Measurements from ENCODE around the gene TGFB2. TPM values are rescaled to one million over a fixed set of nuclear protein-coding genes. Genes with fewer than 3 reads are reported as not detected.

TGFB2 gene
- total RNA-seq, 1 donor from 2014 or later, result not detected

GRCh38 chr1:218390618-218391017 is 45.5 kb downstream of the TGFB2 start:
- H3K4me3 Mint-ChIP-seq (ENCODE audit: low read depth), result no peak overlapping the region
- no peaks in the 10 kb centered on the region for H3K9me3 Mint-ChIP-seq
- H3K27me3 Mint-ChIP-seq (ENCODE audit: low read depth), result peaks cover 22% of the 10 kb centered on the region
- H3K27ac Mint-ChIP-seq, result no peak overlapping the region
- no peak for DNase-seq (ENCODE audit: low spot score)
- no peaks in the 10 kb centered on the region for H3K4me1 Mint-ChIP-seq (ENCODE audit: low read depth)
- H3K36me3 Mint-ChIP-seq (ENCODE audit: low read depth), result no peaks in the 10 kb centered on the region
- intact Hi-C loops (cut with micrococcal nuclease), result no loop called here

- DNase-seq (ENCODE audit: low spot score), result no peak
- Mint-ChIP-seq H3K4me3 (ENCODE audit: low read depth) (no peak overlapping the region), H3K9me3 (no peaks in the 10 kb centered on the region), H3K27me3 (ENCODE audit: low read depth) (peaks cover 14% of the 10 kb centered on the region), H3K4me1 (ENCODE audit: low read depth) (no peaks in the 10 kb centered on the region), H3K36me3 (ENCODE audit: low read depth) (no peaks in the 10 kb centered on the region), H3K27ac (no peak overlapping the region)
- intact Hi-C loops (cut with micrococcal nuclease), result no loop called here
Observed at GRCh38 chr1:218392780-218393179, 47.6 kb downstream of the TGFB2 start.

- Mint-ChIP-seq H3K4me3 (ENCODE audit: low read depth) (no peak overlapping the region), H3K27ac (no peak overlapping the region), H3K4me1 (ENCODE audit: low read depth) (no peaks in the 10 kb centered on the region), H3K9me3 (no peaks in the 10 kb centered on the region), H3K27me3 (ENCODE audit: low read depth) (peaks cover 11% of the 10 kb centered on the region), H3K36me3 (ENCODE audit: low read depth) (no peaks in the 10 kb centered on the region)
- intact Hi-C loops (cut with micrococcal nuclease), result no loop called here
- no peak for DNase-seq (ENCODE audit: low spot score)
Observed at GRCh38 chr1:218394416-218394815, 49.3 kb downstream of the TGFB2 start.

GRCh38 chr1:218394989-218395388 is 49.9 kb downstream of the TGFB2 start:
- H3K27me3 Mint-ChIP-seq (ENCODE audit: low read depth), result peaks cover 11% of the 10 kb centered on the region
- no peak overlapping the region for H3K27ac Mint-ChIP-seq
- no peaks in the 10 kb centered on the region for H3K36me3 Mint-ChIP-seq (ENCODE audit: low read depth)

GRCh38 chr1:218395916-218396315 is 50.8 kb downstream of the TGFB2 start:
- H3K4me1 Mint-ChIP-seq (ENCODE audit: low read depth), result no peaks in the 10 kb centered on the region
- H3K27ac Mint-ChIP-seq, result no peak overlapping the region
- intact Hi-C loops (cut with micrococcal nuclease), result no loop called here
- H3K9me3 Mint-ChIP-seq, result no peaks in the 10 kb centered on the region
- H3K4me3 Mint-ChIP-seq (ENCODE audit: low read depth), result no peak overlapping the region
- peaks cover 10% of the 10 kb centered on the region for H3K27me3 Mint-ChIP-seq (ENCODE audit: low read depth)
- no peak for DNase-seq (ENCODE audit: low spot score)
- no peaks in the 10 kb centered on the region for H3K36me3 Mint-ChIP-seq (ENCODE audit: low read depth)

More at GRCh38 chr1:218394989-218395388, 49.9 kb downstream of the TGFB2 start:
- H3K9me3 Mint-ChIP-seq, result no peaks in the 10 kb centered on the region
- no peak overlapping the region for H3K4me3 Mint-ChIP-seq (ENCODE audit: low read depth)
- intact Hi-C loops (cut with micrococcal nuclease), result no loop called here
- DNase-seq (ENCODE audit: low spot score), result no peak
- H3K4me1 Mint-ChIP-seq (ENCODE audit: low read depth), result no peaks in the 10 kb centered on the region

GRCh38 chr1:218397752-218398339 is 52.7 kb downstream of the TGFB2 start:
- H3K36me3 Mint-ChIP-seq (ENCODE audit: low read depth), result no peaks in the 10 kb centered on the region
- no peak overlapping the region for H3K4me3 Mint-ChIP-seq (ENCODE audit: low read depth)
- H3K27me3 Mint-ChIP-seq (ENCODE audit: low read depth), result peaks cover 2% of the 10 kb centered on the region
- H3K27ac Mint-ChIP-seq, result no peak overlapping the region
- DNase-seq (ENCODE audit: low spot score), result no peak
- no peaks in the 10 kb centered on the region for H3K4me1 Mint-ChIP-seq (ENCODE audit: low read depth)
- H3K9me3 Mint-ChIP-seq, result no peaks in the 10 kb centered on the region
- intact Hi-C loops (cut with micrococcal nuclease), result no loop called here

GRCh38 chr1:218400624-218401023 is 55.5 kb downstream of the TGFB2 start:
- intact Hi-C loops (cut with micrococcal nuclease), result no loop called here
- DNase-seq (ENCODE audit: low spot score), result no peak
- no peak overlapping the region for H3K4me3 Mint-ChIP-seq (ENCODE audit: low read depth)
- H3K27me3 Mint-ChIP-seq (ENCODE audit: low read depth), result no peaks in the 10 kb centered on the region
- no peaks in the 10 kb centered on the region for H3K9me3 Mint-ChIP-seq
- H3K36me3 Mint-ChIP-seq (ENCODE audit: low read depth), result no peaks in the 10 kb centered on the region
- H3K4me1 Mint-ChIP-seq (ENCODE audit: low read depth), result no peaks in the 10 kb centered on the region
- no peak overlapping the region for H3K27ac Mint-ChIP-seq

GRCh38 chr1:218401441-218401997 is 56.4 kb downstream of the TGFB2 start:
- H3K4me1 Mint-ChIP-seq (ENCODE audit: low read depth), result no peaks in the 10 kb centered on the region
- H3K9me3 Mint-ChIP-seq, result no peaks in the 10 kb centered on the region
- H3K36me3 Mint-ChIP-seq (ENCODE audit: low read depth), result no peaks in the 10 kb centered on the region
- intact Hi-C loops (cut with micrococcal nuclease), result no loop called here
- no peak overlapping the region for H3K27ac Mint-ChIP-seq
- no peaks in the 10 kb centered on the region for H3K27me3 Mint-ChIP-seq (ENCODE audit: low read depth)
- no peak for DNase-seq (ENCODE audit: low spot score)
- H3K4me3 Mint-ChIP-seq (ENCODE audit: low read depth), result no peak overlapping the region

GRCh38 chr1:218401998-218402785 is 57.1 kb downstream of the TGFB2 start:
- Mint-ChIP-seq H3K9me3 (no peaks in the 10 kb centered on the region), H3K4me1 (ENCODE audit: low read depth) (no peaks in the 10 kb centered on the region), H3K36me3 (ENCODE audit: low read depth) (no peaks in the 10 kb centered on the region), H3K27me3 (ENCODE audit: low read depth) (no peaks in the 10 kb centered on the region), H3K4me3 (ENCODE audit: low read depth) (no peak overlapping the region), H3K27ac (no peak overlapping the region)
- no peak for DNase-seq (ENCODE audit: low spot score)
- intact Hi-C loops (cut with micrococcal nuclease), result no loop called here

- H3K4me1 Mint-ChIP-seq (ENCODE audit: low read depth), result no peaks in the 10 kb centered on the region
- no peak overlapping the region for H3K4me3 Mint-ChIP-seq (ENCODE audit: low read depth)
- no peaks in the 10 kb centered on the region for H3K36me3 Mint-ChIP-seq (ENCODE audit: low read depth)
- H3K27ac Mint-ChIP-seq, result no peak overlapping the region
- no peak for DNase-seq (ENCODE audit: low spot score)
- no peaks in the 10 kb centered on the region for H3K27me3 Mint-ChIP-seq (ENCODE audit: low read depth)
- intact Hi-C loops (cut with micrococcal nuclease), result no loop called here
- H3K9me3 Mint-ChIP-seq, result no peaks in the 10 kb centered on the region
Observed at GRCh38 chr1:218402786-218403120, 57.6 kb downstream of the TGFB2 start.

- Mint-ChIP-seq H3K27me3 (ENCODE audit: low read depth) (no peaks in the 10 kb centered on the region), H3K4me3 (ENCODE audit: low read depth) (no peak overlapping the region), H3K4me1 (ENCODE audit: low read depth) (no peaks in the 10 kb centered on the region), H3K36me3 (ENCODE audit: low read depth) (no peaks in the 10 kb centered on the region), H3K27ac (no peak overlapping the region), H3K9me3 (no peaks in the 10 kb centered on the region)
- DNase-seq (ENCODE audit: low spot score), result no peak
- intact Hi-C loops (cut with micrococcal nuclease), result no loop called here
Observed at GRCh38 chr1:218403300-218403699, 58.2 kb downstream of the TGFB2 start.

- Mint-ChIP-seq H3K4me1 (ENCODE audit: low read depth) (no peaks in the 10 kb centered on the region), H3K9me3 (no peaks in the 10 kb centered on the region), H3K4me3 (ENCODE audit: low read depth) (no peak overlapping the region), H3K36me3 (ENCODE audit: low read depth) (no peaks in the 10 kb centered on the region), H3K27ac (no peak overlapping the region), H3K27me3 (ENCODE audit: low read depth) (peaks cover 2% of the 10 kb centered on the region)
- intact Hi-C loops (cut with micrococcal nuclease), result no loop called here
- no peak for DNase-seq (ENCODE audit: low spot score)
Observed at GRCh38 chr1:218407630-218408029, 62.5 kb downstream of the TGFB2 start.

GRCh38 chr1:218408135-218408534 is 63.0 kb downstream of the TGFB2 start:
- H3K9me3 Mint-ChIP-seq, result no peaks in the 10 kb centered on the region
- no peak overlapping the region for H3K27ac Mint-ChIP-seq
- H3K4me1 Mint-ChIP-seq (ENCODE audit: low read depth), result no peaks in the 10 kb centered on the region
- DNase-seq (ENCODE audit: low spot score), result no peak
- no peak overlapping the region for H3K4me3 Mint-ChIP-seq (ENCODE audit: low read depth)
- intact Hi-C loops (cut with micrococcal nuclease), result no loop called here
- H3K27me3 Mint-ChIP-seq (ENCODE audit: low read depth), result peaks cover 2% of the 10 kb centered on the region
- H3K36me3 Mint-ChIP-seq (ENCODE audit: low read depth), result no peaks in the 10 kb centered on the region
